ENCODE measurements around the gene CTXND1. TPM values are rescaled to one million over a fixed set of nuclear protein-coding genes. Genes with fewer than 3 reads are reported as not detected.

CTXND1 gene
- total and polyA plus RNA-seq, 8 donors: 0.29 to 4.3 (median 1.4) TPM

GRCh38 chr15:80214910-80215309, 37.1 kb downstream of the CTXND1 start:
- no peak for DNase-seq
- no peaks in the 10 kb centered on the region for H3K36me3 ChIP-seq
- TF ChIP-seq POLR2A (IDR thresholded peaks at IDR 0.05): no peak
- no peak for TF ChIP-seq CTCF (IDR thresholded peaks at IDR 0.05)
- TF ChIP-seq EP300 (IDR thresholded peaks at IDR 0.05): no peak
- no peak for TF ChIP-seq POLR2AphosphoS5 (IDR thresholded peaks at IDR 0.05)
- no peaks in the 10 kb centered on the region for H3K27me3 ChIP-seq
- no peak overlapping the region for H3K4me3 ChIP-seq
- intact Hi-C loops (cut with DNase I; ENCODE audit: low total_unique reads): no loop called here
- no peak overlapping the region for H3K27ac ChIP-seq
- WGBS, 5 donors: 69 to 85% (median 82%) methylated on average over 2 of the region's 2 CpGs
- no peaks in the 10 kb centered on the region for H3K4me1 ChIP-seq
- H3K9me3 ChIP-seq: peaks cover 0 to 6% (median 0%) of the 10 kb centered on the region in 4 donors

GRCh38 chr15:80211976-80212375, 40.0 kb downstream of the CTXND1 start:
- TF ChIP-seq EP300 (IDR thresholded peaks at IDR 0.05): no peak
- TF ChIP-seq CTCF (IDR thresholded peaks at IDR 0.05): no peak
- no peak overlapping the region for H3K4me3 ChIP-seq
- H3K9me3 ChIP-seq: peaks cover 0 to 6% (median 0%) of the 10 kb centered on the region in 4 donors
- no peaks in the 10 kb centered on the region for H3K4me1 ChIP-seq
- 38 to 77% (median 55%) methylated on average over 1 of the region's 1 CpG for WGBS, 5 donors
- no peak for DNase-seq
- no peaks in the 10 kb centered on the region for H3K36me3 ChIP-seq
- H3K27me3 ChIP-seq: no peaks in the 10 kb centered on the region
- no peak overlapping the region for H3K27ac ChIP-seq
- intact Hi-C loops (cut with DNase I; ENCODE audit: low total_unique reads): no loop called here

- WGBS, 5 donors: 60 to 79% (median 68%) methylated on average over 12 of the region's 12 CpGs
- Histone ChIP-seq H3K4me1 (no peaks in the 10 kb centered on the region), H3K27me3 (no peaks in the 10 kb centered on the region), H3K27ac (no peak overlapping the region), H3K9me3 (peaks cover 0 to 6% (median 0%) of the 10 kb centered on the region in 4 donors), H3K4me3 (no peak overlapping the region), H3K36me3 (no peaks in the 10 kb centered on the region)
- intact Hi-C loops (cut with DNase I; ENCODE audit: low total_unique reads): no loop called here
- no peak for TF ChIP-seq POLR2AphosphoS5 (IDR thresholded peaks at IDR 0.05)
- no peak for TF ChIP-seq EP300 (IDR thresholded peaks at IDR 0.05)
- no peak for TF ChIP-seq POLR2A (IDR thresholded peaks at IDR 0.05)
- TF ChIP-seq CTCF (IDR thresholded peaks at IDR 0.05): no peak
- no peak for DNase-seq
Observed at GRCh38 chr15:80210611-80211573, 41.1 kb downstream of the CTXND1 start.

GRCh38 chr15:80208758-80209734, 43.0 kb downstream of the CTXND1 start:
- no peaks in the 10 kb centered on the region for H3K4me1 ChIP-seq
- intact Hi-C loops (cut with DNase I; ENCODE audit: low total_unique reads): no loop called here
- H3K4me3 ChIP-seq: no peak overlapping the region
- 85 to 91% (median 91%) methylated on average over 9 to 11 of the region's 11 CpGs for WGBS, 5 donors
- H3K27me3 ChIP-seq: no peaks in the 10 kb centered on the region
- H3K9me3 ChIP-seq: peaks cover 0 to 6% (median 0%) of the 10 kb centered on the region in 4 donors
- H3K27ac ChIP-seq: no peak overlapping the region
- no peak for TF ChIP-seq EP300 (IDR thresholded peaks at IDR 0.05)
- TF ChIP-seq CTCF (IDR thresholded peaks at IDR 0.05): no peak
- TF ChIP-seq POLR2AphosphoS5 (IDR thresholded peaks at IDR 0.05): no peak
- no peak for TF ChIP-seq POLR2A (IDR thresholded peaks at IDR 0.05)
- no peak for DNase-seq
- no peaks in the 10 kb centered on the region for H3K36me3 ChIP-seq
